PC-3 (cell line): ENCODE results near the gene MSGN1. TPM values are rescaled to one million over a fixed set of nuclear protein-coding genes. Genes with fewer than 3 reads are reported as not detected.

Experiments used
- ATAC-seq: fragments of 200-7000 bp; cut with Tn5 transposase; 2 replicates; pipeline ENCODE4 v1.9.1; 2020; ENCODE audit warnings: mild to moderate bottlenecking, moderate library complexity
- BruUV-seq: library from RNA; stranded (reverse); fragments of 400-500 nt; replicated peaks from 2 replicates; lab custom pipeline; 2021; lab: Mats Ljungman, UMichigan
- CTCF ChIA-PET: fragments of 300-600 bp; sonication (Branson Sonifier 250); formaldehyde crosslinking; loops from one replicate; lab custom pipeline; 2022; ENCODE audit warnings: antibody characterized with exemption; lab: Charles Lee
- POLR2A ChIA-PET: fragments of 300-600 bp; sonication (Branson Sonifier 250); formaldehyde crosslinking; loops from one replicate; lab custom pipeline; 2022; ENCODE audit warnings: antibody characterized with exemption; ENCODE audit not compliant: unreplicated experiment; lab: Charles Lee
- DNase-seq: peaks from one replicate; pipeline ENCODE4 v3.0.0-alpha.2; 2015
- H2AFZ ChIP-seq: fragments of 300-600 bp; sonication (generic); 2 replicates; pipeline ENCODE4 v1.6.0; 2016; ENCODE audit warnings: antibody characterized with exemption, low read length
- H3F3A ChIP-seq: fragments of 300-600 bp; sonication (generic); one replicate; pipeline ENCODE4 v1.6.0; 2017; ENCODE audit warnings: antibody characterized with exemption, low read length, control low read depth, mild to moderate bottlenecking; ENCODE audit not compliant: unreplicated experiment
- H3K27ac ChIP-seq: fragments of 300-600 bp; sonication (generic); 2 replicates; pipeline ENCODE4 v1.5.1; 2016; ENCODE audit warnings: mild to moderate bottlenecking, low read length
- H3K27me3 ChIP-seq: fragments of 300-600 bp; sonication (generic); 2 replicates; pipeline ENCODE4 v1.6.1; 2016; ENCODE audit warnings: low read length, mixed read lengths
- H3K36me3 ChIP-seq: fragments of 300-600 bp; sonication (generic); 2 replicates; pipeline ENCODE4 v1.6.1; 2016; ENCODE audit warnings: low read depth, mixed run types, low read length, mixed read lengths
- H3K4me1 ChIP-seq: fragments of 300-600 bp; sonication (generic); 2 replicates; pipeline ENCODE4 v1.5.1; 2016; ENCODE audit warnings: low read length; ENCODE audit not compliant: insufficient read depth
- H3K4me2 ChIP-seq: fragments of 300-600 bp; sonication (generic); 2 replicates; pipeline ENCODE4 v1.6.0; 2016; ENCODE audit warnings: low read length
- H3K4me3 ChIP-seq: fragments of 300-600 bp; sonication (generic); 2 replicates; pipeline ENCODE4 v1.5.1; 2016; ENCODE audit warnings: mild to moderate bottlenecking, low read length, mixed read lengths
- H3K79me2 ChIP-seq: fragments of 300-600 bp; sonication (generic); 2 replicates; pipeline ENCODE4 v1.6.1; 2017; ENCODE audit warnings: low read length, mixed read lengths
- H3K9ac ChIP-seq: fragments of 300-600 bp; sonication (generic); 2 replicates; pipeline ENCODE4 v1.6.0; 2016; ENCODE audit warnings: mild to moderate bottlenecking, low read length
- H3K9me2 ChIP-seq: fragments of 300-600 bp; sonication (generic); replicated peaks from 2 replicates; pipeline ENCODE4 v1.6.1; 2016; ENCODE audit warnings: mixed run types, low read length, mixed read lengths
- H3K9me3 ChIP-seq: fragments of 300-600 bp; sonication (generic); 2 replicates; pipeline ENCODE4 v1.6.1; 2016; ENCODE audit warnings: low read length, mixed read lengths
- H4K20me1 ChIP-seq: fragments of 300-600 bp; sonication (generic); 2 replicates; pipeline ENCODE4 v1.6.1; 2016; ENCODE audit warnings: low read length, mixed read lengths
- EZH2 ChIP-seq: fragments of 300-600 bp; sonication (generic); IDR thresholded peaks from one replicate; pipeline ENCODE4 v1.6.1; 2017; ENCODE audit warnings: antibody characterized with exemption, mild to moderate bottlenecking, low read length; ENCODE audit not compliant: unreplicated experiment
- EZH2phosphoT487 ChIP-seq: fragments of 300-600 bp; sonication (generic); IDR thresholded peaks from 2 replicates; pipeline ENCODE4 v1.6.1; 2018; ENCODE audit warnings: mild to moderate bottlenecking, antibody characterized with exemption, low read length, borderline replicate concordance
- intact Hi-C: fragments of 100-400 bp; cut with micrococcal nuclease; formaldehyde crosslinking; loops from 2 replicates; pipeline ENCODE4 v1.9.0; 2023
- total RNA-seq: library from RNA; depleted of rRNA; stranded (reverse); fragments of >200 nt; gene quantifications from 2 replicates; pipeline ENCODE4 v1.2.3, GENCODE V29; 2014
- TF ChIP-seq, protein P1 (sequence below): fragments of 300-600 bp; sonication (generic); conservative IDR thresholded peaks from 2 replicates; pipeline ENCODE4 v1.5.1; 2017; ENCODE audit warnings: antibody characterized with exemption, low read depth, mild to moderate bottlenecking, low read length

The MSGN1 gene
- total RNA-seq, 1 experiment from 2014 or later: not detected

DNA sequence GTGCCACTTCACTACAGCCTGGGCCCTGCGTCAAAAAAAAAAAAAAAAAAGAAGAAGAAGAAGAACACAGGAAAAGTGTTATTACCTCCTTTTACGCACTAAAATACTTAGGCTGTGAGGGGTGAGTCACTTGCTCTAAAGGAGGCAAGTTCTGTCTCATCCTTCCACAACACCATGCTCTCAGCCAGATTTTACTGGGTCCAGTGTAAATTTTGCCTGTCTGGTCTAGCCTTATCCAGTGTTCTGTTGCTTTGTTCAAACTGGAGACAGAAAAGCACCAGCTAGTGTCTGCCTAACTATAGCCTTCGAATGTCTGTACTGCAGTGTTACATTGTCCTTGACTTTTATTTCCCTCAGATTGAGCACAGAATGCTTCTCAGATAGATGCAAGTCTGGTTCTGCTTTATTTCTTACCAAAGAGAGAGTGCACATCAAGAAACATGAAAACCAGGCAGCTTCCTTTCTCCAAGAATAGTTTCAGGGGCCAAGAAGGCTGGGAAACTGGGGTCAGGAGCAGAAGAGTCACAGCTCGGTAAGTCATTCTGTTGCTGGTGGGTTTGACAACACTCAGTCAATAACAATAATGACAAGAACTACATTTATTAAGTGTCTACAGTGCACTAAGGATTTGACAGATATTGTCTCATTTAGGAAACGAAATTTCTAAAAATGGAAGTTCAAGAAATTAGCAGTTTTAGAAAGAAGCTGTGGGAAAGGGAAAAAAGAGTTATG lies 3.1 kb upstream of the MSGN1 start:
- Histone ChIP-seq H3K9me3 (no peaks in the 10 kb centered on the region), H3K27me3 (peaks cover 54% of the 10 kb centered on the region), H3K4me2 (no peak overlapping the region), H4K20me1 (no peaks in the 10 kb centered on the region), H3K4me3 (no peak overlapping the region), H3K9ac (no peak overlapping the region), H3K4me1 (no peaks in the 10 kb centered on the region), H3K36me3 (no peaks in the 10 kb centered on the region), H2AFZ (no peak overlapping the region), H3F3A (no peaks in the 10 kb centered on the region), H3K9me2 (no peaks in the 10 kb centered on the region), H3K27ac (no peak overlapping the region), H3K79me2 (no peaks in the 10 kb centered on the region)
- ATAC-seq: no peak
- DNase-seq: no peak
- no peak for TF ChIP-seq EZH2phosphoT487
- TF ChIP-seq EZH2: no peak
- TF ChIP-seq, protein P1, sequence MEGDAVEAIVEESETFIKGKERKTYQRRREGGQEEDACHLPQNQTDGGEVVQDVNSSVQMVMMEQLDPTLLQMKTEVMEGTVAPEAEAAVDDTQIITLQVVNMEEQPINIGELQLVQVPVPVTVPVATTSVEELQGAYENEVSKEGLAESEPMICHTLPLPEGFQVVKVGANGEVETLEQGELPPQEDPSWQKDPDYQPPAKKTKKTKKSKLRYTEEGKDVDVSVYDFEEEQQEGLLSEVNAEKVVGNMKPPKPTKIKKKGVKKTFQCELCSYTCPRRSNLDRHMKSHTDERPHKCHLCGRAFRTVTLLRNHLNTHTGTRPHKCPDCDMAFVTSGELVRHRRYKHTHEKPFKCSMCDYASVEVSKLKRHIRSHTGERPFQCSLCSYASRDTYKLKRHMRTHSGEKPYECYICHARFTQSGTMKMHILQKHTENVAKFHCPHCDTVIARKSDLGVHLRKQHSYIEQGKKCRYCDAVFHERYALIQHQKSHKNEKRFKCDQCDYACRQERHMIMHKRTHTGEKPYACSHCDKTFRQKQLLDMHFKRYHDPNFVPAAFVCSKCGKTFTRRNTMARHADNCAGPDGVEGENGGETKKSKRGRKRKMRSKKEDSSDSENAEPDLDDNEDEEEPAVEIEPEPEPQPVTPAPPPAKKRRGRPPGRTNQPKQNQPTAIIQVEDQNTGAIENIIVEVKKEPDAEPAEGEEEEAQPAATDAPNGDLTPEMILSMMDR: no peak
- CTCF ChIA-PET: no interaction called here
- POLR2A ChIA-PET: no interaction called here
- intact Hi-C loops: no loop called here
- no TSS peak for BruUV-seq

DNA sequence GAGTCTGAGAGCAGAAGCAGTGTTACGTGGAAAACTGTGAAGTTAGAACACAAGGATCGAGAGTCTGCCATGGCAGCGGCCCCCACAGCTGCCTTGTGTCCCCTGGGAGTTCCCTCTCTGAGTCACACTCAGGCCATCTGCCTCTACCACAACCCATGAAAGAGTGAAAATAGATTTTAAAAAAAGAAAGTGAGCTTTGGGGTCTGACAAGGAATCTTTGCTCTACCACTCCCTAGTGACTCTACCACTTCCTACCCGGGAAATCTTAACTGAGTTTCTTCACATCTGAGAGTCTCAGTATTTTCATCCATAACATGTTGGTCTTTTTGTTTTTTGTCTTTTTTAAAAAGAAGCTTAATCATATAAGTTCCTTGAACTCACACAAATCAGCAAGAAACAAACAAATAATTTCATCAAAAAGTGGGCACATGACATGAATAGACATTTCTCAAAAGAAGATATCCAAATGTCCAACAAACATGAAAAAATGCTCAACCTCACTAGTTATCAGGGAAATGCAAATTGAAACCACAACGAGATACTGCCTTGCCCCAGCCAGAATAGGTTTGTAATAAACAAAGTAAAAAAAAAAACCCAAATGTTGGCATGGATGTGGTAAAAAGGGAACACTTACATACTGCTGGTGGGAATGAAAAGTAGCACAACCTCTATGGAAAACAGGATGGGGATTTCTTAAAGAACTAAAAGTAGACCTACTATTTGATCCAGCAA lies 2.4 kb upstream of the MSGN1 start:
- no peaks in the 10 kb centered on the region for H3F3A ChIP-seq
- H3K4me3 ChIP-seq: no peak overlapping the region
- H3K4me2 ChIP-seq: no peak overlapping the region
- DNase-seq (no peak), ATAC-seq (no peak)
- no peaks in the 10 kb centered on the region for H4K20me1 ChIP-seq
- no peak overlapping the region for H2AFZ ChIP-seq
- H3K4me1 ChIP-seq: no peaks in the 10 kb centered on the region
- POLR2A ChIA-PET: no interaction called here
- no peaks in the 10 kb centered on the region for H3K36me3 ChIP-seq
- CTCF ChIA-PET: no interaction called here
- no peaks in the 10 kb centered on the region for H3K9me2 ChIP-seq
- no peak overlapping the region for H3K9ac ChIP-seq
- no TSS peak for BruUV-seq
- no peak overlapping the region for H3K27ac ChIP-seq
- H3K27me3 ChIP-seq: peaks cover 60% of the 10 kb centered on the region
- H3K79me2 ChIP-seq: no peaks in the 10 kb centered on the region
- intact Hi-C loops: no loop called here
- no peaks in the 10 kb centered on the region for H3K9me3 ChIP-seq
- TF ChIP-seq EZH2 (no peak), EZH2phosphoT487 (no peak)
- TF ChIP-seq, protein P1: no peak

DNA sequence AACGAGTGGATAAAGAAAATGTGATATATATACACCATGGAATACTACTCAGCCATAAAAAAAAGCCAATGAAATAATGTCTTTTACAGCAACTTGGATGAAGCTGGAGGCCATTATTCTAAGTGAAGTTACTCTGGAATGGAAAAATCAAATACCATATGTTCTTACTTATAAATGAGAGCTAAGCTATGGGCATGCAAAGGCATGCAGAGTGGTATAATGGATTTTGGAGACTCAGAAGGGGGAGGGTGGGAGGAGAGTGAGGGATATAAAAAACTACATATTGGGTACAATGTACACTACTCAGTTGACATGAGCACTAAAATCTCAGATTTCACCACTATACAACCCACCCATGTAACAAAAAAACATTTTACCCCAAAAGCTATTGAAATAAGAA lies 1.7 kb upstream of the MSGN1 start:
- Histone ChIP-seq H3K9me3 (no peaks in the 10 kb centered on the region), H3K4me2 (no peak overlapping the region), H3K79me2 (no peaks in the 10 kb centered on the region), H3K4me1 (no peaks in the 10 kb centered on the region), H3K4me3 (no peak overlapping the region), H4K20me1 (no peaks in the 10 kb centered on the region), H3K9ac (no peak overlapping the region), H3K27me3 (peaks cover 56% of the 10 kb centered on the region), H3F3A (no peaks in the 10 kb centered on the region), H3K27ac (no peak overlapping the region), H2AFZ (no peak overlapping the region), H3K36me3 (no peaks in the 10 kb centered on the region), H3K9me2 (no peaks in the 10 kb centered on the region)
- TF ChIP-seq EZH2phosphoT487 (no peak), EZH2 (no peak)
- TF ChIP-seq, protein P1: no peak
- ATAC-seq (no peak), DNase-seq (no peak)
- ChIA-PET CTCF (no interaction called here), POLR2A (no interaction called here)
- intact Hi-C loops: no loop called here
- no TSS peak for BruUV-seq
